ENCODE data around the gene MSMP.

MSMP gene

DNA sequence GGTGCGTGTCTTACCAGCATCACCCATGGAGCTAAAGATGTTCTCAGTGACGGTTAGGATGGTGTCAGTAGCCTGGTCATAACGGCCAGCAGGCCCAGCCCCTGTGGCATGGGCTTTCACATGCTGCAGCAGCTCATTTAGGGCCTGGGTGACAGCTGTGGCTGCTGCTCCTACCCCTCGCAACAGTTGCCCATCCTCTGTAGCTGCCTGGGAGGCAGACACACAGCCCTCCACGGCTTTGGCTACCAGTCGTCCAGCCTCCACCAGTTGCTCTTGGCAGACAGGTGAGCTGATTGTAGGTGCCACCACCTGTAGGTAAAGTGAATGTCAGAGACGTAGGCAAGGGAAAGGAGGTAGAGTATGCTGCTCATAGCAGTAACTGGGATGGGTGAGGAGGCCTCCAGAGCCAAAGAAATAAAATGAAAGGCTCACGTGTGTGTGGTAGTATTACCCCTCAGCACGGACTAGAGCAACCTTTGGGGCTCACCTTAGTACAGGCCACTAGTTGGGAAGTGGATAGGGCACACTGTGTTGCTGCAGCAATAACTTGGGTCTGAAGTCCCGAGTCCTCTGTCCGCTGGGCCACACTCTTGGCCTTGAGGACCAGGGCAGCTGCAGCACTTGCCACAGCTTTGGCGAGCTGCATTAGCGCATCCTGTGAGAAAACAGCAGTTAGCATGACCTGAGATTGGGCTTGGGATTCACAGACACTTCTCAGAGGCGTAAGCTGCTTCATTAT is 36.8 kb downstream of the MSMP start:
- no peak for DNase-seq

DNA sequence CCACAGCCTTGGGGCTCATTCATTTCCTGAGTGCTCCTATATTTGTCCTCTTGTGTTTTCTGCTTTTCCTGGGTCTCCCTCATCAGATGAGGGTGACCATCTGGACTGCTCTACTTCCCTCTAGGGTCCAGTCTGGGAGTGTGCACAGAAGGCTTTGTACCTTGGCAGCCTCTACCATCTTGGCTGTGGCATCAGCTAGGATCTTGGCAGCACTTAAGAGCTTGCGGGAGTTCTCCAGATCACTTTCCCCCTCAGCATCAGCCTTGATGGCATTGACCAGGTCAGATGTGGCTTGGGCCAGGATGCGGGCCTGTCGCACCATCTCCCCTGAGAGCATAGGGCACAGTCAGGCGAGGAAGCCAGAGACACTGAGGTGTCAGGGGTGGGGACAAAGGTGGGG is 37.8 kb downstream of the MSMP start:
- no peak for DNase-seq

DNA sequence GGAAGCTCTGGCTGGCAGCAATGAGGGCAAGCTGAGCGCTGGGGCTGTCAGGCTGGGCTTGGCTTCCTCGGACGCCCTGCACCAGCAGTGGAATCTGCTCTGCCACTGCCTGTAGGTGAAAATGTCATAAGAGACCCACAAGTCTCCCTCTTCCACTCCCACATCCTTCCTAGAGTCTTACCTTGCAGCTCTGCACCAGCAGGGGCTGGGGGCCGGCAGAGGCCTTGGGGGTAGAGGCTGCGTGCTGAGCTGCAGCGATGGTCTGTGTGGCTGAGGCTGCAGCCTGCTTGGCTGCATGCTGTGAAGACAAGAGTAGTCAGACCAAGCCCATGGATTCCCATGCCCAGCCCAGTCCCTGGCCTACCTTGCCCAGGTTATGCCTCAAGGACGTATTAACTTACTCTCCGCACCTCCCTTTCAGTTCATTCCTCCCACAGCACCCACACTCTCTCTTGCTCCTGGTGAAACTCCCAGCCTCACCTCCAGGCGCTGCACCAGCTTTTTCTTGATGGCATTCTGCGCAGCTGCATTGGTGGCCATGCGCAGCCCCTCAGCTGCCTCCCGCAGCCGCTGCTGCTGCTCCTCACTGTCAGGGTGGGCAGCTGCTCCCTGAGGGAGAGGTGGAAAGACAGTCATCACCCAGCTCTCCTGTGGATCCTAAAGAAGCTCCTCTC is 39.4 kb downstream of the MSMP start:
- no peak for DNase-seq

DNA sequence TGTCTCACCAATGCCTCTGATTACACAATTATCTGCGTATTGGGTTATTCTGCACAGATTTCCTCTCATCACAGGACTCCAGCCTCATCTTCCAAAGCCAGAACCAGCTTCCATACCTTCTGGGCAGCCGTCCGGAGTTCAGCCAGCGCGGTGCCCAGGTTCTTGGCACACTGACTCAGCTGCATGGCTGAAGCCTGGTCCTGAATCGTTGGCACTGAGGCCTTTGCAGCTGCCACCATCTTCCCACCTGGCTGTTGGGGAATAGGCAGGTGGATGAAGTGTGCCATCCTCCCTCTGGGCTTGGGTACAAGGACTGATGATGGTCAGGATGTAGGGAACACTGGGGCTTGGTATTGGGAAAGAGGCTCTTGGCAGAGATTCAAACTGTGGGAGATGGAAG is 40.0 kb downstream of the MSMP start:
- DNase-seq: no peak

DNA sequence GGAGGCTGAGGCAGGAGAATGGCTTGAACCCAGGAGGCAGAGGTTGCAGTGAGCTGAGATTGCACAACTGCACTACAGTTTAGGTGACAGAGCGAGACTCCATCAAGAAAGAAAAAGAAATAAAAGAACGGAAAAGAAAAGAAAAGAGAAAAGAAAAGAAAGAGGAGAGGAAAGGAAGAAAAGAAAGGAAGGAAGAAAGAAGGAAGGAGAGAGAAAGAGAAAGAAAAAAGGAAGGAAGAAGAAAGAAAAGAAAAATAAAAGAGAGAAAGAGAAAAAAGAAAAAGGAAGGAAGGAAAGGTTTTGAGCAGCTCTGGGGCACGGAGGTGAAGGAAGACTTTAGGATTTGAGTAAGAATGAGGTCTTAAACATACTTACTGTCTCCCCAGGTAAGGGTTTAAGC is 40.5 kb downstream of the MSMP start:
- DNase-seq: no peak

DNA sequence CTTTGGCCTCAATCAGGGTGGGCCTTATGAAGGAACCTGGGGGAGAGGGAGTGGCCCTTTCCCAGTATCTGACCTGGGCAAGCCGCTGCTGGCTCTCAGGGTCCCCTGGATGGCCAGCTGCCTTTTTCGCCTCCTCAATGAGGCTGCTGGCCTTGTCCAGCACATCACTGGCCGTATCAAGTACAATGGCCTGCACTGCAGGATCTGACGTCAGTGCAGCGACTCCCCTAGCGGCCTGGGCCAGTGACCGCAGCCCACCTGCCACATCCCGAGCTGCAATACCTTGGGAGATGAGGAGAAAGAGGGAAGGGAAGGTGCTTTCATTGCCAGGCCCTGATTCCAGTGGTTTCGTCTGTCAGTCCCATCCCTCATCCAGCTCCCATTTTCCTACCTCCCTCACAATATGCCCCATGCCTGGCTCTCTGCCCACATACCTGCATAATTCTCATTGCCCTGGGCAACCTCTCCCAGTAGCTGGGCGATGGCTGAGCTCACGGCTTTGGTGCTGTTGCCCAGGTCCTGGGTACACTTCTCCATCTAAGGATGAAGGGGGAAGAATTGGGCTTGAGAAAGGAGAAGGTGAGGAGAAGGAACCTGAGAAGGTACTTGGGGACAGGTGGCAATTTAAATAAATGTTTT is 41.2 kb downstream of the MSMP start:
- no peak for DNase-seq

DNA sequence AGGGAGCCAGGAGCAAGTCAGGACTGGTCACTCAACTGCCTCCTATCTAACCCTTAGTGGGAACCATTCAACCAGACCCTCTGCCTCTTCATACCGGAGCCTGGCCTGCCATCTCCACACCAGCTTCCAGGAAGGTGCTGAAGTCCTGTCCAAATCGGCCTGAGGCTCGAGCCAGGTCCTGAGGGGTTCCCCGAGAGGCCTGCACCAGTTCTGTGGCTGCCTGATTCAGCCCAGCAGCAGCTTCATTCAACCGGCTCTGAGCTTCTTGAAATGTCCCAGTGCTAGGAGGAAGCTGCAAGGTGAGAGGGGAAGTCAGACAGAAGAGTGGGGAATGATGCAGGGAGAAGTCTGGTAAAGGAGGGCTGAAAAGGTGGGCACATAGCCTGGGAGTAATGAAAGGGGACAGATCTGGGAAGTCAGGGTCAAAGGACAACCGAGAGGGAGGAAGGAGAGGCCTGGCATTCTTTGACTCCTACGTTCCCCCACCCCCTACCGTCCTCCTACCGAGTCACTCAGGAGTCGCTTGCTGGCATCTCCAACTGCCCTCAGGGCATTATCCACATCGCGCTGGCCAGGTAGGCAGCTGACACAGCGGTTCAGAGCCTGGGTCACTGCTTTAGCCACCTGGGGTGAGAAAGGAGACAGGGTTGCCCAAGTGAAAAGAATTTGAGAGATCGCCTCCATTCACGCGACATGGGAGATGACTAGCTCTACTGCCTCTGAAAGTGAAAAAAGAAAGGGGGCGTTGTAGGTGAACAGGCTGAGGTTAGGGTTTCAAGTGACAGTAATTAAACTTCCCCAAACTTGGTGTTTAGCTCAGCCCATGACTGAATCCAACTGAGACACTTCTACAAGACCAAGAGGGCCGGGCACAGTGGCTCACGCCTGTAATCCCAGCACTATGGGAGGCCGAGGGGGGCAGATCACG is 42.3 kb downstream of the MSMP start:
- no peak for DNase-seq

DNA sequence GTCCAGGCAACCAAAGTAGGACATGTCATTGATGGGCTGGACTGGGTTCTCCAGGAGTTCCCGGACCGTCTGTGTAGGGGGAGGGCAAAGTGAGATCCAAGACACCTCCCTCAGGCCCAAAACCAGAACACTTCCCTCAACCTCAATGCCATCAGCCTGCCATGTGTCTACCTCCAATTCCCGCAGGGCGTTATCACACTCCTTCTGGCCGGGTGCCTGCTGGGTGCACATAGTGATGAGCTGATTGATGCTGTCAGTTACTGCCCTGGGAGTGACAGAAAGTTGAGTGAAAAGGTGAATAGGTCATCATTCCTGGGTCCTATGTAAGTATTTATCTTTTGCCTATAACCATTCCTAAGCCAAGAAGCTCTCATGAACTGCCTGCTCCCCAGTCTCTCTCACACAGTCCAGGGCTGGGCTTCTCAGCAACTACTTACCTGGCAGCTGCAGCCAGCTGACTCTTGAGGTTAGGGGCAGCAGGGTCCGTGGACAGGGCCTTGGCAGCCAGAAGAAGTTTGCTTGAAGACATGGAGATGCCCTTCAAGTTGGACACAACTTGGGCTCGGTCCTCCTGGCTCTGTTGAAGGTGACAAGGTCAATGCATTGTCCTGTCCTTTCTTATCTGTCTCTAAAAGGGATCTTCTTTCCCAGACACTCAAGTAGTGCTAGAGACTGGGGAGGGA is 43.1 kb downstream of the MSMP start:
- no peak for DNase-seq

DNA sequence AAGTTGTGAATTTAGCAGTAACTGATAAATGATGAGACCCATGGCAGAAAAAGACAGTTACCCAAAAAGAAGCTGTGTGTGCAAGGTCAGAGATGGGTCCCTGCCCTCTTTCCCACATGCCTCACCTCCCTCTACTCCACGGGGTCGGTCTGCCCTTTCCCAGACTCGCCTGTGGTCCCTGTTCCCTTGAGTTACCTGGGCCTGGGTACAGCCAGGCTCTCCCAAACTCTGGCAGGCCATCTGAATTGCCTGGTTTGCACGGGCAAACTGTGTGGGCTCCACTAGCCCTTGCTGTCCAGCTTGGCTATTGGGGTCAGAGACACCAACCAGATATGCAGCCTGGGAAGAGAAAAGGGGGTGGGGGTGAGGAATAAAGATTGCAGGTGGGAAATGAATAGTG is 45.9 kb downstream of the MSMP start:
- DNase-seq: no peak

DNA sequence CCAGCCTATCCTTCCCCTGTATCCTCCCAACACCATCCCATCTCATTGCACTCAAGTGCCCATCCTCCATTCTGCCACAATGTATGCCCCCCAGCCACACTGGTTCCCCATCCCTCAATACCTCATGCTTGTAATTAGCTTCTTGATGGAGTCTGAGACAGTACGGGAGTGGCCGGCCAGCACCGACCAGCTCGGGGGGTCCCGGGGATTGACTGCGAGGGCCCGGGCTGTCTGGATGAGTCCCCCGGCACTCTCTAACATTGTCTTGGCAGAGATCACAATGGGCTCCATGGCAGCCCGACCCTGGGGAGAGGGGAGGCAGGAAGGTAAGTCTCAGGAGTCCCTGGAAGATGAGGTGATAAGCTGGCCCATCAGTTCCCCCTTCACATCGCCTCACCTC is 47.1 kb downstream of the MSMP start:
- DNase-seq: no peak

DNA sequence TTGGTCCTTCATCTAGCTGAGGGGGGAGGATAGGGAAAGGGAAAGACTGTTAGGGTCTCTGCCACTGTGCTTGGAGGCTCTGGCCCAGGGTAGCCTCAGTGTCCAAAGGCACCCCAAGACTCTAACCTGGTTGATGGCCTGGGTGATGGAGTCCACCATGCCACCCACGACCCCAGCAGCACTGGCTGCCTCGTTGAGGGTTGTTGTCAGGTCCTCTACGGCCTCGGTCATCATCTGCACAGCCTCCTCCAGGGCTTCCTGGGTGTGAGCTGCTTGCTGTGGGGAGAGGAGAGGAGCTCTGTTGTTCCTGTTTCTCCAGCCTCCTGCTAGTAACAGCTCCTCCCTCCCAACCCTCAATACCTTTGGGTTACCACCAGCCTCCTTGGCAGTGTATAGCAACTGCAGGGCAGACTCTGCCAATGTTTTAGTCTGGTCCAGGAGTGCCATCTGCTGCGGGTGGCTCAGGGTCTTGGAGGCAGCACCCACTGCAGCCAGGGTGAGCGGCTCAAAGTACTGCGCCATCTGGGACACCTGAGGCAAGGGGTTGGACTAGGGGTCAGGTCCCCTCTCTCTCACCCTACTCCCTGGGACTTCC is 48.1 kb downstream of the MSMP start:
- DNase-seq: no peak

DNA sequence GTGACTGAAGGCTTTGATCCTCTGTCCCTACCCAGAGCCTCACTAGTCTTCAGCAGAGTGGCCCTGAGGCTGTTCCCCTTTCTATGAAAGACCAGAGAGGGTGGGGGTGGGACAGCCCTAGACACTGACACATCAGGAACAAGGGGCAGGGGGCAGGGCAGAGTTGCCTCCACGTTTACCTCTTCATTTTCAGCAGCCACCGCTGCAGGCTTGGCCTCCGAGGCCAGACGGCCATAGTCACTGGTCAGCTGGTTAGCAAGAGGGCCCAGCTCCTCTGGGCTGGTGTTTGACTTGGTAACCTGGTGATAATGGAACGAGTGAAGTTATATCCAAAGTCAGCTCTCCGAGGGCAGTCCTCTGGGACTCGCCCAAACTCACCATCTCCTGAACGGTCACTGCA is 48.7 kb downstream of the MSMP start:
- DNase-seq: no peak

DNA sequence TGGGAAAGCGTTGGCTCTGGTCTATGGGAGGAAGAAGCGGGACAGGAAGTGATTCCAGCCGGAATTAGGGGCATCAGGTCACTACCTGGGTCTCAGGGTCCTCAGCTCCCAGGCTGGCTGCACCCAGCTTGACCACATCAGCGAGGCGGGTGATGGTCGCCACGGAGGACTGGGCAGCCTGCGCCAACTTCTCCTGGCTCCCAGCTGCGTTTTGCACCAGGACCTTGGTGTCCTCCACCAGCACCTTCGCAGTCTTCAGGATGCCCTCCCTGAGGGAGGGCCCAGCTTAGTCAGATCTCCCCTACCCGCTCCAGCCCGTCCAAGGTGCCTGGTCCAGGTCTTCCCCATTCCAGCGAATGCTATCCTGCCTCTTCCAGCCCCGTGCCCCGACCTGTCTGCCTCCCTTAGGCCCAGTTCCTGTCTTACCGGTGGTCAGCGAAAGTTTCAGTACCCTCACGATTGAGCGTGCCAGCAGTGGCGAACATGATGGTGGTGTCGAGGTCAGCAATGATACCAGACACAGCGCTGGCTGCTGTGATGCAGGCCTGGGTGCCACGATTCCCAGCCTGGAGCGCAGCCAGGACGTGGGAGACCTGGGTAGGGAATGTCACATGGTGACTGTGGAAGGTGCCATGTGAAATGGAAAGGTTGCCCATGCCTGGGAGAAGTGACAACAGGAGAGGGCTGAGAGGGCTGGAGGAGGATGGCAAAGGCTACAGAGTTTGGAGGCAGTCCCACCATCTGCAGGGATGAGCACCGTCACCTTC is 50.0 kb downstream of the MSMP start:
- no peak for DNase-seq
